MM.1S (cell line): ENCODE data around the gene FMN2.

Experiments used
- EZH2 ChIP-seq: fragments of 300-600 bp; sonication (generic); optimal IDR thresholded peaks from 2 replicates; pipeline ENCODE3; 2017; ENCODE audit warnings: low read depth, mild to moderate bottlenecking, antibody characterized with exemption, low read length, mixed read lengths
- EZH2phosphoT487 ChIP-seq: fragments of 300-600 bp; sonication (generic); IDR thresholded peaks from 2 replicates; pipeline ENCODE4 v1.6.1; 2018; ENCODE audit warnings: antibody characterized with exemption, low read length
- TF ChIP-seq, protein P1 (sequence below): fragments of 300-600 bp; sonication (generic); IDR thresholded peaks from 2 replicates; pipeline ENCODE4 v1.5.1; 2016; ENCODE audit warnings: antibody characterized with exemption, low read length, mixed read lengths

DNA sequence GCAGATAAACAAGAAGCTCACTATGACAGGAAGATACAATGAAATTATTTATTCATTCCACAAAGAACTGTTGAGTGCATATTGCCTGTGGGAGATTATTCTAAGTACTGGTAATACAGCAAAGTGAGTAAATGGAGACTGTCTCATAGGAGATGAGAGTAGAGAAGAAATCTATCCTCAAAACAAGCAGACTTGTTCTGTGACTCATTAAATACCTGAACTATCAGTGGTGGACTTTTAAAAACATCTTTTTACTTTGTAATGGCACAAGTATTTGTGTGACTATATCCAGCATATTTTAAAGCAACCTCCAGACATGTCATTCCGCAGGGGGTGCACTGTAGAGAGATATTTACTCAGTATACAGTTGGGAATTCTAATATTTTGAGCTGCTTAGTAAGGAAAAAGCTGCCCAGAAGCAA is 259.2 kb downstream of the FMN2 start:
- TF ChIP-seq, protein P1, sequence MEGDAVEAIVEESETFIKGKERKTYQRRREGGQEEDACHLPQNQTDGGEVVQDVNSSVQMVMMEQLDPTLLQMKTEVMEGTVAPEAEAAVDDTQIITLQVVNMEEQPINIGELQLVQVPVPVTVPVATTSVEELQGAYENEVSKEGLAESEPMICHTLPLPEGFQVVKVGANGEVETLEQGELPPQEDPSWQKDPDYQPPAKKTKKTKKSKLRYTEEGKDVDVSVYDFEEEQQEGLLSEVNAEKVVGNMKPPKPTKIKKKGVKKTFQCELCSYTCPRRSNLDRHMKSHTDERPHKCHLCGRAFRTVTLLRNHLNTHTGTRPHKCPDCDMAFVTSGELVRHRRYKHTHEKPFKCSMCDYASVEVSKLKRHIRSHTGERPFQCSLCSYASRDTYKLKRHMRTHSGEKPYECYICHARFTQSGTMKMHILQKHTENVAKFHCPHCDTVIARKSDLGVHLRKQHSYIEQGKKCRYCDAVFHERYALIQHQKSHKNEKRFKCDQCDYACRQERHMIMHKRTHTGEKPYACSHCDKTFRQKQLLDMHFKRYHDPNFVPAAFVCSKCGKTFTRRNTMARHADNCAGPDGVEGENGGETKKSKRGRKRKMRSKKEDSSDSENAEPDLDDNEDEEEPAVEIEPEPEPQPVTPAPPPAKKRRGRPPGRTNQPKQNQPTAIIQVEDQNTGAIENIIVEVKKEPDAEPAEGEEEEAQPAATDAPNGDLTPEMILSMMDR: no peak
- no peak for TF ChIP-seq EZH2phosphoT487
- TF ChIP-seq EZH2: no peak
